IPS-15b (cell line): ENCODE measurements around the gene FKBP1B.
"Not testable (repeated sequence)": the region's sequence is repeated elsewhere in the genome, so short reads cannot be mapped to it uniquely, and the experiment has no call there.

Experiments
- H3K27me3 ChIP-seq: one replicate; pipeline ENCODE4 v1.6.1; 2013; ENCODE audit warnings: low read length; ENCODE audit not compliant: control insufficient read depth, insufficient read depth
- H3K36me3 ChIP-seq: one replicate; pipeline ENCODE4 v1.6.1; 2013; ENCODE audit warnings: low read length; ENCODE audit not compliant: control insufficient read depth, insufficient read depth
- H3K4me1 ChIP-seq: one replicate; pipeline ENCODE4 v1.6.1; 2013; ENCODE audit warnings: mild to moderate bottlenecking, low read length; ENCODE audit not compliant: control insufficient read depth, insufficient read depth
- H3K4me3 ChIP-seq: one replicate; pipeline ENCODE4 v1.5.1; 2013; ENCODE audit warnings: low read depth, low read length
- H3K9ac ChIP-seq: one replicate; pipeline ENCODE4 v1.6.1; 2013; ENCODE audit warnings: low read depth, mild to moderate bottlenecking, low read length
- H3K9me3 ChIP-seq: one replicate; pipeline ENCODE4 v1.6.1; 2013; ENCODE audit warnings: mild to moderate bottlenecking, low read length; ENCODE audit not compliant: control insufficient read depth, insufficient read depth

FKBP1B gene

GRCh38 chr2:24077535-24077877, 28.0 kb downstream of the FKBP1B start:
- peaks cover 13% of the 10 kb centered on the region for H3K36me3 ChIP-seq
- H3K4me1 ChIP-seq = no peaks in the 10 kb centered on the region
- no peaks in the 10 kb centered on the region for H3K27me3 ChIP-seq
- peak overlapping the region; percentile 71 for H3K9ac ChIP-seq
- peak overlapping the region; percentile 75 for H3K4me3 ChIP-seq
- H3K9me3 ChIP-seq = no peaks in the 10 kb centered on the region

- Histone ChIP-seq H3K9ac (peak overlapping the region; percentile 71), H3K9me3 (no peaks in the 10 kb centered on the region), H3K4me3 (peak overlapping the region; percentile 75), H3K27me3 (no peaks in the 10 kb centered on the region), H3K36me3 (peaks cover 15% of the 10 kb centered on the region), H3K4me1 (peaks cover under 1% of the 10 kb centered on the region)
Measured at GRCh38 chr2:24077879-24078278, 28.3 kb downstream of the FKBP1B start.

- H3K27me3 ChIP-seq = no peaks in the 10 kb centered on the region
Measured at GRCh38 chr2:24080701-24081100, 31.2 kb downstream of the FKBP1B start.

GRCh38 chr2:24082787-24083566, 33.4 kb downstream of the FKBP1B start:
- H3K27me3 ChIP-seq = no peaks in the 10 kb centered on the region
- H3K4me1 ChIP-seq = peaks cover 7% of the 10 kb centered on the region
- peaks cover 13% of the 10 kb centered on the region for H3K36me3 ChIP-seq
- no peaks in the 10 kb centered on the region for H3K9me3 ChIP-seq
- H3K9ac ChIP-seq = peak overlapping the region; percentile 79
- peak overlapping the region; percentile 92 for H3K4me3 ChIP-seq

More at GRCh38 chr2:24080701-24081100, 31.2 kb downstream of the FKBP1B start:
- H3K4me3 ChIP-seq = no peak overlapping the region
- H3K4me1 ChIP-seq = peaks cover 7% of the 10 kb centered on the region
- H3K36me3 ChIP-seq = peaks cover 13% of the 10 kb centered on the region
- no peak overlapping the region for H3K9ac ChIP-seq
- H3K9me3 ChIP-seq = no peaks in the 10 kb centered on the region

- Histone ChIP-seq H3K9ac (peak overlapping the region; percentile 79), H3K4me3 (peak overlapping the region; percentile 92), H3K36me3 (peaks cover 13% of the 10 kb centered on the region), H3K9me3 (no peaks in the 10 kb centered on the region), H3K4me1 (peaks cover 7% of the 10 kb centered on the region), H3K27me3 (no peaks in the 10 kb centered on the region)
Measured at GRCh38 chr2:24083567-24084385, 34.2 kb downstream of the FKBP1B start.

GRCh38 chr2:24084386-24085199, 35.1 kb downstream of the FKBP1B start, which contains the start of gene TP53I3:
Gene TP53I3, minus strand, starts transcription at chr2:24084834. Its CDS starts 508 bp downstream, at chr2:24084326.
- no peaks in the 10 kb centered on the region for H3K9me3 ChIP-seq
- H3K4me1 ChIP-seq = peaks cover 7% of the 10 kb centered on the region
- peaks cover 13% of the 10 kb centered on the region for H3K36me3 ChIP-seq
- H3K4me3 ChIP-seq = peak within 1 kb of the TSS; percentile 92
- no peaks in the 10 kb centered on the region for H3K27me3 ChIP-seq
- peak within 1 kb of the TSS; percentile 88 for H3K9ac ChIP-seq

GRCh38 chr2:24085200-24085489, 35.6 kb downstream of the FKBP1B start:
- H3K9ac ChIP-seq = peak overlapping the region; percentile 88
- peak overlapping the region; percentile 92 for H3K4me3 ChIP-seq
- H3K27me3 ChIP-seq = no peaks in the 10 kb centered on the region
- peaks cover 7% of the 10 kb centered on the region for H3K4me1 ChIP-seq
- peaks cover 13% of the 10 kb centered on the region for H3K36me3 ChIP-seq
- H3K9me3 ChIP-seq = no peaks in the 10 kb centered on the region

- Histone ChIP-seq H3K9me3 (no peaks in the 10 kb centered on the region), H3K4me3 (no peak overlapping the region), H3K4me1 (peaks cover 7% of the 10 kb centered on the region), H3K9ac (no peak overlapping the region), H3K27me3 (no peaks in the 10 kb centered on the region), H3K36me3 (peaks cover 13% of the 10 kb centered on the region)
Measured at GRCh38 chr2:24086241-24086640, 36.7 kb downstream of the FKBP1B start.

GRCh38 chr2:24087032-24087431, 37.5 kb downstream of the FKBP1B start:
- H3K36me3 ChIP-seq = peaks cover 10% of the 10 kb centered on the region
- H3K27me3 ChIP-seq = no peaks in the 10 kb centered on the region
- peaks cover 7% of the 10 kb centered on the region for H3K4me1 ChIP-seq
- H3K4me3 ChIP-seq = no peak overlapping the region
- H3K9me3 ChIP-seq = no peaks in the 10 kb centered on the region
- no peak overlapping the region for H3K9ac ChIP-seq

- no peak overlapping the region for H3K9ac ChIP-seq
- no peaks in the 10 kb centered on the region for H3K36me3 ChIP-seq
- H3K4me1 ChIP-seq = no peaks in the 10 kb centered on the region
- no peak overlapping the region for H3K4me3 ChIP-seq
- H3K9me3 ChIP-seq = no peaks in the 10 kb centered on the region
- H3K27me3 ChIP-seq = no peaks in the 10 kb centered on the region
Measured at GRCh38 chr2:24088821-24089359, 39.3 kb downstream of the FKBP1B start.

GRCh38 chr2:24093270-24093669, 43.7 kb downstream of the FKBP1B start:
- H3K9me3 ChIP-seq, H3K4me3 ChIP-seq, H3K36me3 ChIP-seq, H3K9ac ChIP-seq, H3K27me3 ChIP-seq, H3K4me1 ChIP-seq: not testable (repeated sequence)
